OCI-LY7 (cell line): ENCODE data around the gene PRKAG2. TPM values are rescaled to one million over a fixed set of nuclear protein-coding genes. Genes with fewer than 3 reads are reported as not detected.

Experiments used
- BruUV-seq: library from RNA; stranded (reverse); fragments of 400-500 nt; replicated peaks from 2 replicates; lab custom pipeline; 2021; lab: Mats Ljungman, UMichigan
- CTCF ChIA-PET: fragments of 300-600 bp; sonication (Branson Sonifier 250); formaldehyde crosslinking; loops from one replicate; lab custom pipeline; 2022; ENCODE audit warnings: antibody characterized with exemption; ENCODE audit not compliant: unreplicated experiment; lab: Charles Lee
- POLR2A ChIA-PET: fragments of 300-600 bp; sonication (Branson Sonifier 250); formaldehyde crosslinking; loops from one replicate; lab custom pipeline; 2022; ENCODE audit warnings: antibody characterized with exemption; lab: Charles Lee
- DNase-seq: peaks from one replicate; pipeline ENCODE4 v3.0.0-alpha.2; 2015; ENCODE audit warnings: low spot score
- H2AFZ ChIP-seq: fragments of 200-600 bp; sonication (generic), shearing (Covaris generic); 2 replicates; pipeline ENCODE4 v1.6.1; 2014; ENCODE audit warnings: mild to moderate bottlenecking, antibody characterized with exemption, low read length, moderate library complexity
- H3K27ac ChIP-seq: fragments of 200-600 bp; sonication (generic); 2 replicates; pipeline ENCODE4 v1.5.1; 2014; ENCODE audit warnings: mixed run types, low read depth, mild to moderate bottlenecking, moderate library complexity, low read length, inconsistent platforms; ENCODE audit not compliant: poor library complexity, severe bottlenecking
- H3K36me3 ChIP-seq: fragments of 200-600 bp; sonication (generic); 2 replicates; pipeline ENCODE4 v1.6.1; 2014; ENCODE audit warnings: mild to moderate bottlenecking, antibody characterized with exemption, low read length, moderate library complexity, mixed read lengths; ENCODE audit not compliant: insufficient read depth
- H3K4me1 ChIP-seq: fragments of 200-600 bp; sonication (generic); 2 replicates; pipeline ENCODE4 v1.5.1; 2014; ENCODE audit warnings: mild to moderate bottlenecking, low read length; ENCODE audit not compliant: insufficient read depth, poor library complexity, severe bottlenecking
- H3K4me2 ChIP-seq: fragments of 200-600 bp; sonication (generic); 2 replicates; pipeline ENCODE4 v1.6.1; 2014; ENCODE audit warnings: mild to moderate bottlenecking, low read length
- H3K4me3 ChIP-seq: fragments of 200-600 bp; sonication (generic); 2 replicates; pipeline ENCODE4 v1.5.1; 2014; ENCODE audit warnings: mild to moderate bottlenecking, low read depth, low read length; ENCODE audit not compliant: poor library complexity, severe bottlenecking
- H3K79me2 ChIP-seq: fragments of 200-600 bp; sonication (generic); 2 replicates; pipeline ENCODE4 v1.6.1; 2016; ENCODE audit warnings: low read depth, mild to moderate bottlenecking, low read length, moderate library complexity, mixed read lengths; ENCODE audit not compliant: insufficient read depth
- H3K9me2 ChIP-seq: fragments of 200-600 bp; sonication (generic); 2 replicates; pipeline ENCODE4 v1.6.1; 2016; ENCODE audit warnings: mild to moderate bottlenecking, low read length, mixed read lengths; ENCODE audit not compliant: insufficient read depth
- H3K9me3 ChIP-seq: fragments of 200-600 bp; sonication (generic); 2 replicates; pipeline ENCODE4 v1.6.1; 2014; ENCODE audit warnings: mild to moderate bottlenecking, mixed run types, low read length, mixed read lengths
- H4K20me1 ChIP-seq: fragments of 200-600 bp; sonication (generic); 2 replicates; pipeline ENCODE4 v1.6.1; 2014; ENCODE audit warnings: mild to moderate bottlenecking, antibody characterized with exemption, low read length, moderate library complexity, mixed read lengths; ENCODE audit not compliant: insufficient read depth
- EZH2phosphoT487 ChIP-seq: fragments of 200-600 bp; sonication (generic); IDR thresholded peaks from 2 replicates; pipeline ENCODE4 v1.6.1; 2018; ENCODE audit warnings: low read depth, borderline replicate concordance, mild to moderate bottlenecking, mixed run types, antibody characterized with exemption, low read length, moderate library complexity, mixed read lengths
- intact Hi-C: fragments of 100-400 bp; cut with micrococcal nuclease; formaldehyde crosslinking; loops from one replicate; pipeline ENCODE4 v1.10.0; 2022; ENCODE audit not compliant: unreplicated experiment
- total RNA-seq, 2 experiments: library from RNA; depleted of rRNA in 1 of 2; stranded (reverse); fragments of >200 nt in 1 of 2; shearing (Covaris generic) in 1 of 2; gene quantifications; 2 replicates each; pipeline ENCODE4 v1.2.3, GENCODE V29; 2014 to 2022
- TF ChIP-seq, protein P1 (sequence below): fragments of 200-600 bp; sonication (generic); conservative IDR thresholded peaks from 2 replicates; pipeline ENCODE4 v1.5.1; 2014; ENCODE audit warnings: mild to moderate bottlenecking, antibody characterized with exemption, low read length, moderate library complexity, mixed read lengths

Gene PRKAG2
- total RNA-seq, 2 experiments from 2014 or later: 1.2 to 5.1 TPM

DNA sequence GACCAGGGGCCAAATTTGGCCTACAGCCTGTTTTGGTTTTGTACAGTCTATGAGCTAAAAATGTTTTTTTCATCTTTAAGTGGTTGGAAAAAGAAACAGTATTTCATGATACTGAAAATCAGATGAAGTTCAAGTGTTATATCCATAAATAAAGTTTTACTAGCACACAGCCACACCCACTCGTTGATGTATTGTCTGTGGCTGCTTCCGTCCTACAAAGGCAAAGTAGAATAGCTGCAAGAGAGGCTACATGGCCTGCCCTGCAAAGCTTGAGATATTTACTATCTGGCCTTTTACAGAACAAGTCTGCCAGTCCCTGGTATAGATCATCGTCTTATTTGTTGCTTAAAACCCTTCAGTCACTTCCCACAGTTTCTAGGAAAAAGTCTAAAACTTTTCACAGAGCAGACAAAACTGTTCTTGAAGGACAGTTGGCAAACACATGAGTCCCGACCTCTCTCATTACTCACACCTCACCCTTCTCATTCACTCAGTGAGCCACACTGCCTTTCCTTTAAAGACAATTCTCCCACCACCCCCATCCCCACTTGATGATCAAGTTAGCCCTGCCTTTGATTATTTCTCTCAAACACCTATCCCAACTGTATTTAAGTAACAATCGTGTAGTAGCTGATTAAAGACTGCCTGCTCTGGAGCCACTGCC is 367.1 kb downstream of the PRKAG2 start:
- TF ChIP-seq, protein P1, sequence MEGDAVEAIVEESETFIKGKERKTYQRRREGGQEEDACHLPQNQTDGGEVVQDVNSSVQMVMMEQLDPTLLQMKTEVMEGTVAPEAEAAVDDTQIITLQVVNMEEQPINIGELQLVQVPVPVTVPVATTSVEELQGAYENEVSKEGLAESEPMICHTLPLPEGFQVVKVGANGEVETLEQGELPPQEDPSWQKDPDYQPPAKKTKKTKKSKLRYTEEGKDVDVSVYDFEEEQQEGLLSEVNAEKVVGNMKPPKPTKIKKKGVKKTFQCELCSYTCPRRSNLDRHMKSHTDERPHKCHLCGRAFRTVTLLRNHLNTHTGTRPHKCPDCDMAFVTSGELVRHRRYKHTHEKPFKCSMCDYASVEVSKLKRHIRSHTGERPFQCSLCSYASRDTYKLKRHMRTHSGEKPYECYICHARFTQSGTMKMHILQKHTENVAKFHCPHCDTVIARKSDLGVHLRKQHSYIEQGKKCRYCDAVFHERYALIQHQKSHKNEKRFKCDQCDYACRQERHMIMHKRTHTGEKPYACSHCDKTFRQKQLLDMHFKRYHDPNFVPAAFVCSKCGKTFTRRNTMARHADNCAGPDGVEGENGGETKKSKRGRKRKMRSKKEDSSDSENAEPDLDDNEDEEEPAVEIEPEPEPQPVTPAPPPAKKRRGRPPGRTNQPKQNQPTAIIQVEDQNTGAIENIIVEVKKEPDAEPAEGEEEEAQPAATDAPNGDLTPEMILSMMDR: no peak
- TF ChIP-seq EZH2phosphoT487: no peak
- Histone ChIP-seq H4K20me1 (peaks cover 85% of the 10 kb centered on the region), H2AFZ (no peak overlapping the region), H3K9me2 (no peaks in the 10 kb centered on the region), H3K9me3 (peaks cover 16% of the 10 kb centered on the region; the same call in 1 of the 2 replicates), H3K4me2 (no peak overlapping the region), H3K4me3 (no peak overlapping the region), H3K4me1 (peaks cover 8% of the 10 kb centered on the region), H3K79me2 (peaks cover 100% of the 10 kb centered on the region), H3K36me3 (peaks cover 34% of the 10 kb centered on the region), H3K27ac (no peak overlapping the region)
- ChIA-PET CTCF (no interaction called here), POLR2A (interaction anchor here (0.6 kb wide), 2 partner anchors 153 to 241 kb away, joined by 3 to 4 read pairs; no protein-coding TSS in a partner anchor)
- BruUV-seq: no TSS peak
- intact Hi-C loops: no loop called here
- no peak for DNase-seq

DNA sequence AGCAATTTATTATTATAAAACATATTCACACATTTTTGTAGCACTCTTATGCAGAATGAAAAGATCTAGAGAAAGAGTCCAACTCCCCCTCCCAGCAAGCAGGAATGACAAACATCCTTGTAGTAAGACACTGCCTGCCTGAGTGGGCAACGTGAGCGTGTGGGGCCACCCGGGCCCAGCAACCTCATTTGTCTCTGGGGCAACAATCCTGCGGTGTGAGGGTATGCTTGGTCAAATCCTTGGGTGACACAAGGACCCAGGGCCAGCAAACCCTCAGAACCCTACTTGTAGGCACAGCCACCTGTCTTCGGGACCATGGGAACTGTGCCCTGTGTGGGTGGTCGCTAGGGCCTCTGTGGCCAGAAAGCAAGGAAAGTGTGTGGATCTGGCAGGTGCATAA is 367.9 kb downstream of the PRKAG2 start:
- POLR2A ChIA-PET: interaction anchor here (0.6 to 1.4 kb wide), 6 partner anchors 20 to 855 kb away, joined by 3 to 7 read pairs (median 4); no protein-coding TSS in a partner anchor
- H3K9me2 ChIP-seq: no peaks in the 10 kb centered on the region
- H2AFZ ChIP-seq: no peak overlapping the region
- intact Hi-C loops: no loop called here
- H3K4me3 ChIP-seq: no peak overlapping the region
- peaks cover 26% of the 10 kb centered on the region for H3K36me3 ChIP-seq
- CTCF ChIA-PET: no interaction called here
- no TSS peak for BruUV-seq
- H3K79me2 ChIP-seq: peaks cover 100% of the 10 kb centered on the region
- H3K4me2 ChIP-seq: no peak overlapping the region
- peaks cover 9% of the 10 kb centered on the region; the same call in 1 of the 2 replicates for H3K9me3 ChIP-seq
- no peak for DNase-seq
- H4K20me1 ChIP-seq: peaks cover 81% of the 10 kb centered on the region
- TF ChIP-seq, protein P1: no peak
- TF ChIP-seq EZH2phosphoT487: no peak
- H3K4me1 ChIP-seq: peaks cover 8% of the 10 kb centered on the region
- H3K27ac ChIP-seq: no peak overlapping the region

GRCh38 chr7:151507806-151508205 is 369.1 kb downstream of the PRKAG2 start:
- POLR2A ChIA-PET: interaction anchor here (0.6 to 1.4 kb wide), 3 partner anchors 12 to 134 kb away, joined by 3 to 4 read pairs (median 3); partner anchors contain the start of gene RHEB
- BruUV-seq: no TSS peak

More at GRCh38 chr7:151507806-151508205, 369.1 kb downstream of the PRKAG2 start:
- Histone ChIP-seq H2AFZ (no peak overlapping the region), H3K36me3 (peaks cover 20% of the 10 kb centered on the region), H4K20me1 (peaks cover 81% of the 10 kb centered on the region), H3K9me2 (no peaks in the 10 kb centered on the region), H3K79me2 (peaks cover 100% of the 10 kb centered on the region), H3K4me1 (peaks cover 8% of the 10 kb centered on the region), H3K4me2 (no peak overlapping the region), H3K4me3 (no peak overlapping the region), H3K9me3 (no peaks in the 10 kb centered on the region), H3K27ac (no peak overlapping the region)
- CTCF ChIA-PET: interaction anchor here (0.6 to 1.0 kb wide), 2 partner anchors 9 to 1887 kb away, joined by 3 read pairs; no protein-coding TSS in a partner anchor
- no peak for TF ChIP-seq EZH2phosphoT487
- TF ChIP-seq, protein P1: no peak
- no peak for DNase-seq
- intact Hi-C loops: no loop called here
